Activated CD8-positive, alpha-beta T cell treated with anti-CD3 and anti-CD28 coated beads for 36 hours (primary cell): Measurements from ENCODE around the gene LPIN2. TPM values are rescaled to one million over a fixed set of nuclear protein-coding genes. Genes with fewer than 3 reads are reported as not detected.

Source experiments
- ATAC-seq: fragments of 200-7000 bp; cut with Tn5 transposase; one replicate; pipeline ENCODE4 v1.10.0; 2021; ENCODE audit warnings: mild to moderate bottlenecking, moderate library complexity
- CTCF ChIA-PET: fragments of 350-600 bp; sonication (Branson Sonifier 250); formaldehyde crosslinking; loops from one replicate; lab custom pipeline; 2021; ENCODE audit warnings: antibody characterized with exemption; lab: Charles Lee
- POLR2A ChIA-PET: fragments of 350-600 bp; sonication (Branson Sonifier 250); formaldehyde crosslinking; loops from one replicate; lab custom pipeline; 2021; ENCODE audit warnings: antibody characterized with exemption; lab: Charles Lee
- DNase-seq: peaks from one replicate; pipeline ENCODE4 v3.0.0-alpha.2; 2020
- H3K27ac Mint-ChIP-seq: one replicate; pipeline ENCODE4 v1.8.0; 2021; ENCODE audit warnings: mild to moderate bottlenecking, mixed read lengths
- H3K27me3 Mint-ChIP-seq: one replicate; pipeline ENCODE4 v1.8.0; 2021; ENCODE audit warnings: mixed read lengths
- H3K36me3 Mint-ChIP-seq: one replicate; pipeline ENCODE4 v1.8.0; 2021; ENCODE audit warnings: low read depth, mixed read lengths
- H3K4me1 Mint-ChIP-seq: one replicate; pipeline ENCODE4 v1.8.0; 2021; ENCODE audit warnings: low read depth, mixed read lengths
- H3K4me3 Mint-ChIP-seq: one replicate; pipeline ENCODE4 v1.8.0; 2021; ENCODE audit warnings: mild to moderate bottlenecking, moderate library complexity, mixed read lengths
- H3K9me3 Mint-ChIP-seq: one replicate; pipeline ENCODE4 v1.8.0; 2021; ENCODE audit warnings: mixed read lengths
- intact Hi-C: fragments of 100-400 bp; cut with micrococcal nuclease; formaldehyde crosslinking; loops from one replicate; pipeline ENCODE4 v1.10.0; 2022
- total RNA-seq, 2 experiments: library from RNA; stranded (reverse); gene quantifications; one replicate each; pipeline ENCODE4 v1.2.3, GENCODE V29; 2021
- TF ChIP-seq, protein P1 (sequence below): fragments of 200-600 bp; IDR thresholded peaks from one replicate; pipeline ENCODE4 v1.8.0; 2022; ENCODE audit warnings: antibody characterized with exemption, mild to moderate bottlenecking

Gene LPIN2
- total RNA-seq, 2 experiments from 2014 or later, result 95.5 to 95.7 TPM

DNA sequence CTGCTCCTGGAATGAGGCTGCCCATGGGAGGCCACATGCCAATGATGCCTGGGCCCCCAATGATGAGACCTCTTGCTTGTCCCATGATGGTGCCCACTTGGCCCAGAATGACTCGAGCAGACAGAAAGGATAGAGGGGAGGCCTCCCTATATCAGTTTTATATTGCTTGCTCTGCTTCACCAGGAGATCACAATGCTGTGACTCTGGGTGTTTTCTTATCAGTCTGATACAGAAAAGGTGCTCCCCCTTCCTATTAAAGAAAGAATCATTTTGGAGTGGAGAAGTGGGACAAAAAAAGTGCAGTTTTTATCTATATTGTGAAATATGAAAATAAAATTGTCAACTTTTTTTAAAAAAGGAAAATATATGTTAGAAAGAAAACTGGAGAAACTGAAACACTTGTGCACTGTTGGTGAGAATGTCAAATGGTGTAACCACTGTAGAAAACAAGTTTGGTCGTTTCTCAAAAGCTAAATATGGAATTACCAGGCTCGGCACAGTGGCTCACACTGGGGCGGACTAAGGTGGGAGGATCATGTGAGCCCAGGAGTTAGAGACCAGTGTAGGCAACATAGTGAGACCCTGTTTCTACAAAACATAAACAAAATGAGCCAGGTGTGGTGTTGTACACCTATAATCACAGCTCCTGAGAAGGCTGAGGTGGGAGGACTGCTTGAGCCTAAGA is 21.8 kb downstream of the LPIN2 start:
- CTCF ChIA-PET, result no interaction called here
- peak overlapping the region; percentile 88 for H3K27ac Mint-ChIP-seq
- TF ChIP-seq, protein P1, sequence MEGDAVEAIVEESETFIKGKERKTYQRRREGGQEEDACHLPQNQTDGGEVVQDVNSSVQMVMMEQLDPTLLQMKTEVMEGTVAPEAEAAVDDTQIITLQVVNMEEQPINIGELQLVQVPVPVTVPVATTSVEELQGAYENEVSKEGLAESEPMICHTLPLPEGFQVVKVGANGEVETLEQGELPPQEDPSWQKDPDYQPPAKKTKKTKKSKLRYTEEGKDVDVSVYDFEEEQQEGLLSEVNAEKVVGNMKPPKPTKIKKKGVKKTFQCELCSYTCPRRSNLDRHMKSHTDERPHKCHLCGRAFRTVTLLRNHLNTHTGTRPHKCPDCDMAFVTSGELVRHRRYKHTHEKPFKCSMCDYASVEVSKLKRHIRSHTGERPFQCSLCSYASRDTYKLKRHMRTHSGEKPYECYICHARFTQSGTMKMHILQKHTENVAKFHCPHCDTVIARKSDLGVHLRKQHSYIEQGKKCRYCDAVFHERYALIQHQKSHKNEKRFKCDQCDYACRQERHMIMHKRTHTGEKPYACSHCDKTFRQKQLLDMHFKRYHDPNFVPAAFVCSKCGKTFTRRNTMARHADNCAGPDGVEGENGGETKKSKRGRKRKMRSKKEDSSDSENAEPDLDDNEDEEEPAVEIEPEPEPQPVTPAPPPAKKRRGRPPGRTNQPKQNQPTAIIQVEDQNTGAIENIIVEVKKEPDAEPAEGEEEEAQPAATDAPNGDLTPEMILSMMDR, result no peak
- no peaks in the 10 kb centered on the region for H3K27me3 Mint-ChIP-seq
- peak; percentile 42 for DNase-seq
- H3K36me3 Mint-ChIP-seq, result peaks cover 58% of the 10 kb centered on the region
- H3K9me3 Mint-ChIP-seq, result peaks cover 9% of the 10 kb centered on the region
- POLR2A ChIA-PET, result interaction anchor here (0.8 kb wide), 1 partner anchor 20 kb away, joined by 3 read pairs; no protein-coding TSS in a partner anchor
- peaks cover 84% of the 10 kb centered on the region for H3K4me1 Mint-ChIP-seq
- intact Hi-C loops, result loop anchor here (5.0 kb wide), 2 partner anchors 71 to 136 kb away; no protein-coding TSS in a partner anchor
- H3K4me3 Mint-ChIP-seq, result peak overlapping the region; percentile 40
- no peak for ATAC-seq

DNA sequence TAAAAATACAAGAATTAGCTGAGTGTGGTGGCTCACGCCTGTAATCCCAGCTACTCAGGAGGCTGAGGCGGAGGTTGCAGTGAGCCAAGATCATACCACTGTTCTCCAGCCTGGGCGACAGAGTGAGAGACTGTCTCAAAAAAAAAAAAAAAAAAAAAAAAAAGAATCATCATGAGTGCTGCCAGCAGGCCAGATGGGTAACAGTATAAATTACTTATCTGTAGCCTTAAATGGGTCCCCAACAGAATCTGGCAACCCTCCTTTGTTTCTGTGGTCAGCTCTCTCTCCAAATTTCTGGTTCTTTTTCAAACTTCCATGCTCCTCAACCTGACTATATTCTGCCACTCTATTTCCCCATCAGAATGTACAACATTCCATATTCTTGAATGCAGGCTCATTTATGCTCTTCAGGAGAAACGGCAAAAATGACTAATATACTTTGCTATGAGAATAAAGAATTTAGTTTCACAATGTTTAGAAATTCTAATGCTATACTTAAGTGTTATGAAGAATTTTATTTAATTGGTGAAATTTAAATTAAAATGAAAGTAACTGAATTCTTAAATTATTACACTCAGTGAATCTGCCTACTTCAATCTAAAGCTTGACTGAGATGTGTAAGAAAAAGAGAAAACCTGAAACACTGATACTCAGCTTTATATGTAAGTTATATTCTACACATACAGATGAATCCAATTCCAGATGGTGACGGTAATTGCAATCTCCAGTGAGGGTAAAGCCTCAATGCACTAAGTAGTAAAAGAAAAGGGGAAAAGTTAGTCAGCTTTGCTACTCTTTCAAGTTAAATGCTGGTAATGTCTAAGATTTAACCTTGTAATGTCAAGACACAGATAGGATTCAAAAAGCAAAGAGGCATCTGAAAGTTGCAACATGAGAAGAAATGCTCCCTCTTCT is 24.8 kb downstream of the LPIN2 start:
- ChIA-PET POLR2A (interaction anchor here (1.0 to 2.7 kb wide), 3 partner anchors 8 to 9 kb away, joined by 3 to 7 read pairs (median 6); no protein-coding TSS in a partner anchor), CTCF (interaction anchor here (0.8 to 8.7 kb wide), 15 partner anchors 8 to 258 kb away, joined by 3 to 152 read pairs (median 4); no protein-coding TSS in a partner anchor)
- H3K4me3 Mint-ChIP-seq, result no peak overlapping the region
- no peak for ATAC-seq
- H3K27me3 Mint-ChIP-seq, result no peaks in the 10 kb centered on the region
- DNase-seq, result no peak
- H3K9me3 Mint-ChIP-seq, result peaks cover 9% of the 10 kb centered on the region
- H3K27ac Mint-ChIP-seq, result peak overlapping the region; percentile 73
- TF ChIP-seq, protein P1, result no peak
- intact Hi-C loops, result no loop called here
- peaks cover 52% of the 10 kb centered on the region for H3K36me3 Mint-ChIP-seq
- peaks cover 85% of the 10 kb centered on the region for H3K4me1 Mint-ChIP-seq

DNA sequence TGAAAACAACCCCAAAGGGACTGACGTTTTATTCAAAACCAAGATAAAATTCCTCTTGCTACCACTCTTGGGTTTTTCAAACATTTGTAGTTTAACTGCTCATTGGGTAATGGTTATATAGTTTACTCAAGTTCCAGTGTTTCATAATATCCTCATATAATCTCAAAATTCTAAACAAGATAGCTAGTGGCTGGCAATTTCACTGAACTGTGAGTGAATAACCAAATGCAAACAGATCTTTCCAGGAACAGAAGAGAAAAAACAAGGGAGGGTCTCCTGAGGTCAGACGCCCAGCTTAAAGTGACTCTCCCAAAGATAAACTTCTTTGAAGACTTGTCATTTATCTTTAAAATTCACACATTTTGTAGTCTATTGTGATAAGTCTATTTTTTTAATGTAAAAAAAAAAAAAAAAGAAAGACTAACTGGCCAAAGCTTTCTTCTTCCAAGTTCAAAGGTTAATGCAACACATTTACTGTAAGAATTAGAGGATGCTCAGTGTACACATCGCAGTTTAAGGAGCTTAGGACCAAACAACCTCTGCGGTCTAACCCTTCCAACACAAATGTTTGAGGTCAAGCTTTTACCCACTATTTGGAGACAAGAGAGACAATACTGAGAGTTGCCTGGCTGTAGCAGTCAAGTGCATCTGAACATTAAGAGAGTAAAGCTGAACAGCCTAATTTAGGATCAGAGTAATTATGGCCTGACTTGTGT is 26.6 kb downstream of the LPIN2 start:
- Mint-ChIP-seq H3K27me3 (no peaks in the 10 kb centered on the region), H3K9me3 (peaks cover 4% of the 10 kb centered on the region), H3K27ac (peak overlapping the region; percentile 46), H3K36me3 (peaks cover 55% of the 10 kb centered on the region), H3K4me3 (no peak overlapping the region), H3K4me1 (peaks cover 78% of the 10 kb centered on the region)
- DNase-seq, result no peak
- TF ChIP-seq, protein P1, result no peak
- CTCF ChIA-PET, result interaction anchor here (0.7 to 8.7 kb wide), 26 partner anchors 8 to 288 kb away, joined by 3 to 152 read pairs (median 8); partner anchors contain the start of gene MYL12A
- ATAC-seq, result no peak
- intact Hi-C loops, result no loop called here
- POLR2A ChIA-PET, result interaction anchor here (0.8 to 2.7 kb wide), 6 partner anchors 9 to 47 kb away, joined by 3 to 7 read pairs (median 4); no protein-coding TSS in a partner anchor

DNA sequence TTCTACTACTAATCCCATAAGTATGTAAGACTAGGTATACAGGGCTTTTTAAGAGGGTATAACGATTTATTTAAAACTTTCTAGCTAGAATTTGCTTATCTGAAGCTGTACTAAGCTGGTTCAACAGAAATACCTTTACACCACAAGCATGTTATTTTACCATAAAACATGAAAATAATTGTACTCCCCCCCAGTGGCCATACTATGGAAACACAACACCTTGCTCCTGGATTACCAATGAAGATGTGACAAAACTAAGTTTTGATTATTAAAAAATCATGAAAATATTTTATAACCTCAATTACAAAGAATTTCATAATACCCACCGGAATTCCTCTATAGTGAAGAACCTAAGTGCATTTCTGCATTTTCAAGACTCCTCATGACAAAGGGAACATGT is 27.3 kb downstream of the LPIN2 start:
- H3K9me3 Mint-ChIP-seq, result peaks cover 3% of the 10 kb centered on the region
- intact Hi-C loops, result loop anchor here (2.0 kb wide), 1 partner anchor 53 kb away; no protein-coding TSS in a partner anchor
- DNase-seq (peak; percentile 32), ATAC-seq (peak; percentile 53)
- peak overlapping the region; percentile 34 for H3K27ac Mint-ChIP-seq
- H3K4me1 Mint-ChIP-seq, result peaks cover 72% of the 10 kb centered on the region
- POLR2A ChIA-PET, result interaction anchor here (0.5 to 7.8 kb wide), 8 partner anchors 8 to 666 kb away, joined by 3 to 142 read pairs (median 4); no protein-coding TSS in a partner anchor
- H3K27me3 Mint-ChIP-seq, result no peaks in the 10 kb centered on the region
- H3K36me3 Mint-ChIP-seq, result peaks cover 48% of the 10 kb centered on the region
- TF ChIP-seq, protein P1, result peak; percentile 74
- H3K4me3 Mint-ChIP-seq, result no peak overlapping the region
- CTCF ChIA-PET, result interaction anchor here (0.7 to 8.7 kb wide), 33 partner anchors 9 to 278 kb away, joined by 3 to 152 read pairs (median 7); partner anchors contain the start of gene MYL12A
